MCF 10A (cell line): ENCODE data around the gene ATPAF1. TPM values are rescaled to one million over a fixed set of nuclear protein-coding genes. Genes with fewer than 3 reads are reported as not detected.

Experiments
- BruUV-seq: library from RNA; stranded (reverse); fragments of 400-500 nt; replicated peaks from 2 replicates; lab custom pipeline; 2021; lab: Mats Ljungman, UMichigan
- CTCF ChIA-PET: fragments of 300-600 bp; sonication (Branson Sonifier 250); formaldehyde crosslinking; extraction: SDS; loops from one replicate; lab custom pipeline; 2021; ENCODE audit warnings: antibody characterized with exemption, inconsistent platforms; lab: Yijun Ruan, JAX
- POLR2A ChIA-PET: fragments of 300-600, 350-650 bp; sonication (Branson Sonifier 250); formaldehyde crosslinking; extraction: SDS; loops from one replicate; lab custom pipeline; 2020; ENCODE audit warnings: antibody characterized with exemption, inconsistent platforms; lab: Yijun Ruan, JAX
- DNase-seq: peaks from one replicate; pipeline ENCODE4 v3.0.0-alpha.2; 2018; ENCODE audit not compliant: unreplicated experiment
- H3K27ac Mint-ChIP-seq: one replicate; pipeline ENCODE4 v1.8.0; 2022; ENCODE audit warnings: mild to moderate bottlenecking, low read depth, mixed read lengths; ENCODE audit not compliant: unreplicated experiment
- H3K27me3 Mint-ChIP-seq: one replicate; pipeline ENCODE4 v1.8.0; 2022; ENCODE audit warnings: mixed read lengths; ENCODE audit not compliant: insufficient read depth, unreplicated experiment
- H3K36me3 Mint-ChIP-seq: one replicate; pipeline ENCODE4 v1.8.0; 2022; ENCODE audit warnings: mild to moderate bottlenecking, moderate library complexity, mixed read lengths; ENCODE audit not compliant: insufficient read depth, unreplicated experiment
- H3K4me1 Mint-ChIP-seq: one replicate; pipeline ENCODE4 v1.8.0; 2022; ENCODE audit warnings: mixed read lengths; ENCODE audit not compliant: insufficient read depth, unreplicated experiment
- H3K4me3 Mint-ChIP-seq: one replicate; pipeline ENCODE4 v1.8.0; 2022; ENCODE audit warnings: mild to moderate bottlenecking, moderate library complexity, mixed read lengths; ENCODE audit not compliant: unreplicated experiment
- H3K9me3 Mint-ChIP-seq: one replicate; pipeline ENCODE4 v1.8.0; 2022; ENCODE audit warnings: mixed read lengths; ENCODE audit not compliant: unreplicated experiment
- CTCF ChIP-seq: fragments of 200-600 bp; IDR thresholded peaks from one replicate; pipeline ENCODE4 v1.8.0; 2022; ENCODE audit warnings: antibody characterized with exemption, mild to moderate bottlenecking; ENCODE audit not compliant: unreplicated experiment
- intact Hi-C: fragments of 100-400 bp; cut with micrococcal nuclease; formaldehyde crosslinking; loops from 2 replicates; pipeline ENCODE4 v1.14.1; 2022
- total RNA-seq: library from RNA; stranded (reverse); gene quantifications from 2 replicates; pipeline ENCODE4 v1.2.3, GENCODE V29; 2022

The ATPAF1 gene
- total RNA-seq, 1 experiment from 2014 or later = 43.2 TPM

DNA sequence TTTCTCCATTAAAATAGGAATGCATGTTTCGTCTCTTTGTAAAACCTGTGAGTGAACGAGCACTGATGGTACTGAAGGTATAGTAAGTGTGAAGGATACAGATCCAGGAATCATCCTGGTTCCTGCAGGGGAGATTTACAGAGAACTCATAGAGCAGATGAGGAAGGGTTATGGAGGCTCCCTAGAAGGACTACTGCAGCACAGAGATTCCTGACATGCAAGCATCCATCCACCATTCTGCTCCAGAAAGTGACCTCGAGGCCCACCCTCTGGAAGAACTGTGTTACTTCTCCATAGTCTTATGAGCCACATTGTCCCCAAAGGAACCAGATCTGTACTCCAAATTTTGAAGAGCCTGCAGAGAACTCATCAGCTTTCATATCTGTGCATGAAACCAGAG, 78.6 kb downstream of the ATPAF1 start:
- no peak for DNase-seq
- Mint-ChIP-seq H3K4me3 (no peak overlapping the region), H3K9me3 (no peaks in the 10 kb centered on the region), H3K27ac (no peak overlapping the region), H3K4me1 (no peaks in the 10 kb centered on the region), H3K27me3 (no peaks in the 10 kb centered on the region), H3K36me3 (peaks cover 53% of the 10 kb centered on the region)
- CTCF ChIA-PET = no interaction called here
- intact Hi-C loops = no loop called here
- POLR2A ChIA-PET = interaction anchor here (1.8 kb wide), 1 partner anchor 15 kb away, joined by 6 read pairs; the partner anchor contains the start of gene MKNK1
- no TSS peak for BruUV-seq
- no peak for TF ChIP-seq CTCF

- H3K27me3 Mint-ChIP-seq = no peaks in the 10 kb centered on the region
- no peaks in the 10 kb centered on the region for H3K9me3 Mint-ChIP-seq
- BruUV-seq = no TSS peak
- POLR2A ChIA-PET = no interaction called here
- no peak for DNase-seq
- no peak overlapping the region for H3K4me3 Mint-ChIP-seq
- no peak overlapping the region for H3K27ac Mint-ChIP-seq
- H3K36me3 Mint-ChIP-seq = peaks cover 45% of the 10 kb centered on the region
- CTCF ChIA-PET = no interaction called here
- TF ChIP-seq CTCF = no peak
- intact Hi-C loops = no loop called here
- H3K4me1 Mint-ChIP-seq = no peaks in the 10 kb centered on the region
Measured at GRCh38 chr1:46587069-46587468, 81.1 kb downstream of the ATPAF1 start.

DNA sequence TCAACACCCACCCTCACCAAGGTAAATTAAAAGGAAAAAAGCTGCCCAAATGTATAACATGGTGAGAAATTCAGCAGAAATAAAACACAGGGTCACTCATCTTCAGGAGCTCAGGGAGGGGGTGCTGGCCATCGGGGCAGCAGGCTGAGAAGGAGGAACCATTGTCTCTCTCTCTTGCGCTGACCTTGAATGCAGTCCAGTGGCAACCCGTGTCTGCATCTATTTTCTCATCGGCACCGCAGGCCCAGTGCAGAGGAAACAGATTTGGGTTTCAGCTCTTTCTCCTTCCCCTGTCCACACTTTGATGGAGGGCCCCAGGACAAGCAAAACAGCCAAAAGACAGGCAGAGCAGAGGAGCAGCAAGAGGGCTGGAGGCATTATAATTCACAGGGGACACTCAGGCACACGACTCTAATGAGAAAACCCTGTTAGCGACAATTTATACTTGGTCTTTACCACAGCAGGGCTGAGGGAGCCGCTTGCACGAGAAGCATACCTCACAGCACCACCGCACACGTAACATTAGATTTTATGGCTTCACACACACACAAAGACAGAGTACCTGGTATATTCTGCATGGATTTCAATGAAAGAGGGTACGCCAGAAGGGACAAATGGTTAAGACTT, 82.7 kb downstream of the ATPAF1 start:
- intact Hi-C loops = no loop called here
- Mint-ChIP-seq H3K4me1 (no peaks in the 10 kb centered on the region), H3K27me3 (no peaks in the 10 kb centered on the region), H3K9me3 (no peaks in the 10 kb centered on the region), H3K27ac (no peak overlapping the region), H3K4me3 (no peak overlapping the region), H3K36me3 (peaks cover 37% of the 10 kb centered on the region)
- POLR2A ChIA-PET = no interaction called here
- CTCF ChIA-PET = interaction anchor here (0.7 to 0.8 kb wide), 2 partner anchors 108 to 140 kb away, joined by 3 to 4 read pairs; no protein-coding TSS in a partner anchor
- no peak for TF ChIP-seq CTCF
- no TSS peak for BruUV-seq
- DNase-seq = no peak

DNA sequence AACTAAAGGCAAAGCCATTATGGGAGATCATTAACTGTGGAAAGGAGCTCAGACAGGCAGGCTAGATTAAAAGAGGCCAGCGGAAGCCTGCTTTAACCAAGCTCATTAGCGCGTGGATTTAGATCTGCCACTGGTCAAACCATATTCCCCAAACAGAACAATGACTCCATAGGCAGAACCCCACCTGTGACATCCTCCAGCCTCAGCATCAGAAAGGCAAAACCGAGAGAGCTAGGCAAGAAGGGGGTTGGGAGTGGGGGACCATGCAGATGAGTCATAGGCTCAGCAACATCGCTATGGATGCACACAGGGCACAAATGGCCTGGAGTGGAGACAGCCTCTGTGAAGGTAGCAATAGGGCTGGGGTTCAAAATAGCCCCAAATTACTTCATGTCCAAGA, 84.7 kb downstream of the ATPAF1 start:
- H3K4me3 Mint-ChIP-seq = no peak overlapping the region
- no peak overlapping the region for H3K27ac Mint-ChIP-seq
- BruUV-seq = no TSS peak
- peaks cover 49% of the 10 kb centered on the region for H3K36me3 Mint-ChIP-seq
- intact Hi-C loops = no loop called here
- no peak for TF ChIP-seq CTCF
- DNase-seq = no peak
- ChIA-PET CTCF (interaction anchor here (0.6 to 1.5 kb wide), 2 partner anchors 17 to 56 kb away, joined by 5 to 6 read pairs; no protein-coding TSS in a partner anchor), POLR2A (no interaction called here)
- H3K9me3 Mint-ChIP-seq = no peaks in the 10 kb centered on the region
- H3K4me1 Mint-ChIP-seq = no peaks in the 10 kb centered on the region
- H3K27me3 Mint-ChIP-seq = no peaks in the 10 kb centered on the region
